Measurements from ENCODE around the gene C9orf153.

The C9orf153 gene

DNA sequence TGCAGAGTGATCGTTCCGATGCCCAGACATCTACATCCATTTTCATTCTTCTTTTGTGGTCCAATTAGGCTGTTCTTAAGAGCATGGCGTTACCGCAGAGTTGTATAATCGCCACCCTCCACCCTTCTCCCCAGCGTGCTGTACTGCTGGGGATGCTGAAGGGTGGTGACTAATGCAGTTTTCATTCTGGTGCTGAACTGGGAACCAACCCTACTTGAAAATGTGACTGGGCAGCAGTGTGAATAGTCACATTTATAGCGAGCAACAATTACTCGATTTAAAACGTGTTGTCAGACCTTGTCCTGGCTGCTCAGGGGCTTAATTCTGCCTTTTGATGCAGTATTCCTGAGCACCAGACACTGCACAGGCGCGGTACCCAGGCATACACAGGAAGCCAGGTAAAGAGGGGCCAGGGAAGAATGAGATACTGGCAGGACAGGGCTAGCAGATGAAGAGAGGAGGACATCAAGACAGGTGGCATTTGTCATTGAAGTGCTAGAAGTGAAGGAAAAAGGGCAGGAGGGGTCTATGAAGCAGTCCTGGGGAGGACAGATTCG, 23.6 kb upstream of the C9orf153 start:
- no peaks in the 10 kb centered on the region for H3K9me3 ChIP-seq (ENCODE audit: control insufficient read depth, low read length)
- peak overlapping the region; percentile 82 for H3K9ac ChIP-seq (ENCODE audit: low read length)
- no peaks in the 10 kb centered on the region for H3K36me3 ChIP-seq (ENCODE audit: control insufficient read depth, insufficient read depth, low read length)
- peak overlapping the region; percentile 57 for H3K4me3 ChIP-seq (ENCODE audit: low read length)
- peaks cover 4% of the 10 kb centered on the region for H3K4me1 ChIP-seq (ENCODE audit: control insufficient read depth, insufficient read depth, low read length)
- no peaks in the 10 kb centered on the region for H3K27me3 ChIP-seq (ENCODE audit: control insufficient read depth, insufficient read depth, low read length)

- Histone ChIP-seq H3K9ac (ENCODE audit: low read length) (peak within 1 kb of the TSS; percentile 82), H3K4me1 (ENCODE audit: control insufficient read depth, insufficient read depth, low read length) (peaks cover 4% of the 10 kb centered on the region), H3K36me3 (ENCODE audit: control insufficient read depth, insufficient read depth, low read length) (no peaks in the 10 kb centered on the region), H3K4me3 (ENCODE audit: low read length) (peak within 1 kb of the TSS; percentile 57), H3K27me3 (ENCODE audit: control insufficient read depth, insufficient read depth, low read length) (no peaks in the 10 kb centered on the region), H3K9me3 (ENCODE audit: control insufficient read depth, low read length) (no peaks in the 10 kb centered on the region)
Observed at GRCh38 chr9:86282077-86282978, 22.9 kb upstream of the C9orf153 start, which contains the start of gene ISCA1. ISCA1 (minus strand) TSS chr9:86282538; CDS start chr9:86282458, 80 bp downstream.

DNA sequence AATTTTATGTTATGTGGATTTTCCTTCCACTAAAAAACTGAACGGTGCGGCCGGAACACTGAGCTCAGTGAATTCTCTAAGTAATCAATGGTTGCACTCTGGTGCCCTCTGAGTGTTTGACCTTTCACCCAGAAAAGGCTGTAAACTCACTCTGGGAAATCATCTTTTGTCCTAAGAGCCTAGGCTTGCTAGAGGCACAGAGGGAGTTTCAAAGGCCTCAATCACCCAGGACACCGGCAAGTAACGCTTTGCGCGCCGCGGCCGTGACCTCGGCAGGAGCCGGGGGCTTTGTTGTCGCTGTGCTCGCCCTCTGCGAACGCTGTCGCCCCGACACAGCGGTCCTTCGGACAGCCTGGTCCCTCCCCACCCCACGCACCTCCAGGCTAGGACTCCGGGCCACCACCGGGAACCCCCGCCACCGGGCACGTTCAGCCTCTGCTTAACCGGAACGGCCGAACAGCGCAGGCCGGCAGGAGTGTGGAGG, 22.2 kb upstream of the C9orf153 start:
- Histone ChIP-seq H3K9ac (ENCODE audit: low read length) (peak overlapping the region; percentile 82), H3K36me3 (ENCODE audit: control insufficient read depth, insufficient read depth, low read length) (no peaks in the 10 kb centered on the region), H3K4me3 (ENCODE audit: low read length) (peak overlapping the region; percentile 57), H3K9me3 (ENCODE audit: control insufficient read depth, low read length) (no peaks in the 10 kb centered on the region), H3K4me1 (ENCODE audit: control insufficient read depth, insufficient read depth, low read length) (peaks cover 4% of the 10 kb centered on the region), H3K27me3 (ENCODE audit: control insufficient read depth, insufficient read depth, low read length) (no peaks in the 10 kb centered on the region)

DNA sequence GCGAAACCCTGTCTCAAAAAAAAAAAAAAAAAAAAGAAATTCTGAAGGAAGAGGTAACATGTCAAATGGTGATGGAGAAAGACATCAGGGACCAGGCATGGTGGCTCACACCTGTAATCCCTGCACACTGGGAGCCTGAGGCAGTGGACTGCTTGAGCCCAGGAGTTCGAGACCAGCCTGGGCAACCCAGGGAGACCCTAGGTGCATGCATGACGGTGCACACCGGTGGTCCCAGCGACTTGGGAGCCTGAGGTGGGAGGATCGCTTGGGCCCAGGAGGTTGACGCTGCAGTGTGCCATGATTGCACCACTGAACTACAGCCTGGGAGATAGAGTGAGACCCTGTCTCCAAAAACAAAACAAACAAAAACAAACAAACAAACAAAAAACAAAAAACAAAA, 21.1 kb upstream of the C9orf153 start:
- Histone ChIP-seq H3K36me3 (ENCODE audit: control insufficient read depth, insufficient read depth, low read length) (no peaks in the 10 kb centered on the region), H3K27me3 (ENCODE audit: control insufficient read depth, insufficient read depth, low read length) (no peaks in the 10 kb centered on the region), H3K4me3 (ENCODE audit: low read length) (no peak overlapping the region), H3K9ac (ENCODE audit: low read length) (no peak overlapping the region), H3K9me3 (ENCODE audit: control insufficient read depth, low read length) (no peaks in the 10 kb centered on the region), H3K4me1 (ENCODE audit: control insufficient read depth, insufficient read depth, low read length) (peaks cover 4% of the 10 kb centered on the region)

- no peaks in the 10 kb centered on the region for H3K9me3 ChIP-seq (ENCODE audit: control insufficient read depth, low read length)
- H3K4me1 ChIP-seq (ENCODE audit: control insufficient read depth, insufficient read depth, low read length): peaks cover 4% of the 10 kb centered on the region
- H3K27me3 ChIP-seq (ENCODE audit: control insufficient read depth, insufficient read depth, low read length): no peaks in the 10 kb centered on the region
- no peaks in the 10 kb centered on the region for H3K36me3 ChIP-seq (ENCODE audit: control insufficient read depth, insufficient read depth, low read length)
- no peak overlapping the region for H3K9ac ChIP-seq (ENCODE audit: low read length)
- no peak overlapping the region for H3K4me3 ChIP-seq (ENCODE audit: low read length)
Observed at GRCh38 chr9:86279839-86280238, 20.4 kb upstream of the C9orf153 start.

DNA sequence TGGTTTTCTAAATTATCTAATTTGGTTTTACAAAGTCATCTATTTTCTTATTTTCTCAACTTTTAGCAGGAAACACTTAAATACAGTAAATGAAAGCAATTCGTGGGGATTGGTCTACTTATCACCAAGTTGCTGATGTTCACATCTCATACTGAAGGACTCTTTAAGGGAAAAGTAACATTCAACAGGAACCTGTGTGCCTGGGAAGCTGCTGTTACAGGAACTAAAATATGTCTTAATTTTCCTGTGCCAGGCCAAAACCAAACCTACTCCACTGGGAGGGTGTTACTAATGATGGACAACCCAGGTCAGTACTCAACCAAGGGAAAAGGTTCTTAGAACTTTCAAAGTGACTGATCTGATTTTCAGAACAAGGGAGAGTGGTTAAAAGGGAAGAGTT, 17.6 kb upstream of the C9orf153 start:
- no peaks in the 10 kb centered on the region for H3K27me3 ChIP-seq (ENCODE audit: control insufficient read depth, insufficient read depth, low read length)
- H3K4me1 ChIP-seq (ENCODE audit: control insufficient read depth, insufficient read depth, low read length): no peaks in the 10 kb centered on the region
- no peak overlapping the region for H3K9ac ChIP-seq (ENCODE audit: low read length)
- H3K9me3 ChIP-seq (ENCODE audit: control insufficient read depth, low read length): no peaks in the 10 kb centered on the region
- H3K4me3 ChIP-seq (ENCODE audit: low read length): no peak overlapping the region
- no peaks in the 10 kb centered on the region for H3K36me3 ChIP-seq (ENCODE audit: control insufficient read depth, insufficient read depth, low read length)

DNA sequence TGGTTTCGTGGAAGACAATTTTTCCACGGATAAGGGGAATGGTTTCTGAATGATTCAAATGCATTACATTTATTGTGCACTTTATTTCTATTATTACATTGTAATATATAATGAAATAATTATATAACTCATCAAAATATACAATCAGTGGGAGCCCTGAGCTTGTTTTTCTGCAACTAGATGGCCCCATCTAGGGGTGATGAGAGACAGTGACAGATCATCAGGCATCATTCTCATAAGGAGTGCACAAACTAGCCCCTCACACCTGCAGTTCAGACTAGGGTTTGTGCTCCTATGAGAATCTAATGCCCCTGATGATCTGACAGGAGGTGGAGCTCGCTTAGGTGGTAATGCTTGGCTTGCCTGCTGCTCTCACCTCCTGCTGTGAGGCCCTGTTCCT, 16.5 kb upstream of the C9orf153 start:
- Histone ChIP-seq H3K9ac (ENCODE audit: low read length) (no peak overlapping the region), H3K27me3 (ENCODE audit: control insufficient read depth, insufficient read depth, low read length) (no peaks in the 10 kb centered on the region), H3K9me3 (ENCODE audit: control insufficient read depth, low read length) (no peaks in the 10 kb centered on the region), H3K4me1 (ENCODE audit: control insufficient read depth, insufficient read depth, low read length) (no peaks in the 10 kb centered on the region), H3K4me3 (ENCODE audit: low read length) (no peak overlapping the region), H3K36me3 (ENCODE audit: control insufficient read depth, insufficient read depth, low read length) (no peaks in the 10 kb centered on the region)

- Histone ChIP-seq H3K9me3 (ENCODE audit: control insufficient read depth, low read length) (no peaks in the 10 kb centered on the region), H3K36me3 (ENCODE audit: control insufficient read depth, insufficient read depth, low read length) (no peaks in the 10 kb centered on the region), H3K27me3 (ENCODE audit: control insufficient read depth, insufficient read depth, low read length) (no peaks in the 10 kb centered on the region), H3K9ac (ENCODE audit: low read length) (no peak overlapping the region), H3K4me3 (ENCODE audit: low read length) (no peak overlapping the region), H3K4me1 (ENCODE audit: control insufficient read depth, insufficient read depth, low read length) (no peaks in the 10 kb centered on the region)
Observed at GRCh38 chr9:86274821-86275643, 15.6 kb upstream of the C9orf153 start.

DNA sequence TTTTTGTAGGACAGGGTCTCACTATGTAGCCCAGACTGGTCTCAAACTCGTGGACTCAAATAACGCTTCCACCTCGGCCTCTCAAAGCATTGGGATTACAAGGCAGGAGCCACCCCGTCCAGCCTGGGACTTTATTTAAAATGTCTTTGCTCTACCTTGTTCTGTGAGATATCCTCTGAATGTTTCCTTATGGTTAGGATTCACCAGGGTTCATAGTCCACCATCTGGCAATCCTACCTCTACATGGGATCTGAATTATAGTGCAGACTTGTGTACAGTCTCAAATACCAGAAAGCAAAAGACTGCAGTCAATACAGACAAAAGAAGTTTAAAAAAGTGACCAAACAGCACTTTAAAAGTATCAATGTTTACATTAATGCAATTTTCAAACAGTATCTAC, 12.8 kb upstream of the C9orf153 start:
- no peak overlapping the region for H3K9ac ChIP-seq (ENCODE audit: low read length)
- no peaks in the 10 kb centered on the region for H3K36me3 ChIP-seq (ENCODE audit: control insufficient read depth, insufficient read depth, low read length)
- no peaks in the 10 kb centered on the region for H3K4me1 ChIP-seq (ENCODE audit: control insufficient read depth, insufficient read depth, low read length)
- H3K9me3 ChIP-seq (ENCODE audit: control insufficient read depth, low read length): no peaks in the 10 kb centered on the region
- no peaks in the 10 kb centered on the region for H3K27me3 ChIP-seq (ENCODE audit: control insufficient read depth, insufficient read depth, low read length)
- H3K4me3 ChIP-seq (ENCODE audit: low read length): no peak overlapping the region

- no peak overlapping the region for H3K4me3 ChIP-seq (ENCODE audit: low read length)
Observed at GRCh38 chr9:86263876-86264275, 4.4 kb upstream of the C9orf153 start.

DNA sequence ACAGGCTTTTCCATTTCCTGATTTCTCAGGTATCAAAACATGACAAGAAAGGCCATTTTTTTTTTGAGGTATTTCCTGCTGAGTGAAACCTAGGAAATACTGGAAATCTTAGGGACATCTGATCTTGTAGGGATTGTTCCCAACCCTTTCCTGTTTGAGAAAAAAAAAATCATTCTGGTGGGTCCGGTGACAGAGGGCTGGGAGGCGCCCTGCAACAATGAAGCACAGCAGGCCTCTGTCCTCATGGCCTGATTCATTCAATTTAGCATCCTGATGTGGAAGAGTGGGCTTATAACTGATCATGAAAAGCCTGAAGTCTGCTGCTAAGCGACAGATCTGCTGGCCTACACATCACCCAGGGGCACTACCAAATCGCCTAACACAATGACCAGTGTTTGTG, 3.0 kb upstream of the C9orf153 start:
- Histone ChIP-seq H3K9ac (ENCODE audit: low read length) (no peak overlapping the region), H3K4me1 (ENCODE audit: control insufficient read depth, insufficient read depth, low read length) (no peaks in the 10 kb centered on the region), H3K9me3 (ENCODE audit: control insufficient read depth, low read length) (no peaks in the 10 kb centered on the region), H3K27me3 (ENCODE audit: control insufficient read depth, insufficient read depth, low read length) (no peaks in the 10 kb centered on the region), H3K4me3 (ENCODE audit: low read length) (no peak overlapping the region), H3K36me3 (ENCODE audit: control insufficient read depth, insufficient read depth, low read length) (no peaks in the 10 kb centered on the region)

More at GRCh38 chr9:86263876-86264275, 4.4 kb upstream of the C9orf153 start:
- H3K27me3 ChIP-seq (ENCODE audit: control insufficient read depth, insufficient read depth, low read length): no peaks in the 10 kb centered on the region
- H3K9me3 ChIP-seq (ENCODE audit: control insufficient read depth, low read length): no peaks in the 10 kb centered on the region
- H3K36me3 ChIP-seq (ENCODE audit: control insufficient read depth, insufficient read depth, low read length): no peaks in the 10 kb centered on the region
- H3K4me1 ChIP-seq (ENCODE audit: control insufficient read depth, insufficient read depth, low read length): no peaks in the 10 kb centered on the region
- H3K9ac ChIP-seq (ENCODE audit: low read length): no peak overlapping the region

- Histone ChIP-seq H3K36me3 (ENCODE audit: control insufficient read depth, insufficient read depth, low read length) (no peaks in the 10 kb centered on the region), H3K9ac (ENCODE audit: low read length) (no peak overlapping the region), H3K27me3 (ENCODE audit: control insufficient read depth, insufficient read depth, low read length) (no peaks in the 10 kb centered on the region), H3K4me1 (ENCODE audit: control insufficient read depth, insufficient read depth, low read length) (no peaks in the 10 kb centered on the region), H3K4me3 (ENCODE audit: low read length) (no peak overlapping the region), H3K9me3 (ENCODE audit: control insufficient read depth, low read length) (no peaks in the 10 kb centered on the region)
Observed at GRCh38 chr9:86257391-86257790, 2.1 kb downstream of the C9orf153 start.
